GM23338 (cell line): ENCODE measurements around the gene TLCD3B. TPM values are rescaled to one million over a fixed set of nuclear protein-coding genes. Genes with fewer than 3 reads are reported as not detected.

Experiments
- JUNB ChIP-seq: IDR thresholded peaks from one replicate; pipeline ENCODE4 v1.6.1; 2016; ENCODE audit warnings: antibody characterized with exemption; ENCODE audit not compliant: unreplicated experiment
- NANOG ChIP-seq: IDR thresholded peaks from 2 replicates; pipeline ENCODE4 v1.6.1; 2016; ENCODE audit warnings: antibody characterized with exemption, borderline replicate concordance
- STAT1 ChIP-seq: IDR thresholded peaks from one replicate; pipeline ENCODE4 v1.6.1; 2016; ENCODE audit warnings: antibody characterized with exemption; ENCODE audit not compliant: unreplicated experiment
- ZNF114 ChIP-seq: fragments of 250-450 bp; sonication (Bioruptor Pico); IDR thresholded peaks from 2 replicates; pipeline ENCODE4 v1.5.0; 2020; ENCODE audit warnings: mild to moderate bottlenecking, moderate library complexity
- polyA plus RNA-seq: library from polyadenylated mRNA; unstranded; fragments of >200 nt; fragmentation: Nextera tagmentation; extraction: Ambion mirVana; gene quantifications from 2 replicates; pipeline ENCODE4 v1.2.1, GENCODE V29; 2016
- total RNA-seq: library from RNA; depleted of rRNA; stranded (reverse); fragments of >200 nt; shearing (Covaris generic); gene quantifications from 2 replicates; pipeline ENCODE4 v1.2.3, GENCODE V29; 2014
- TF ChIP-seq, protein P1 (sequence below): fragments of 250-450 bp; sonication (Bioruptor Pico); IDR thresholded peaks from 2 replicates; pipeline ENCODE4 v1.5.0; 2020; ENCODE audit warnings: mild to moderate bottlenecking, moderate library complexity
- TF ChIP-seq, protein P2 (sequence below): IDR thresholded peaks from 2 replicates; pipeline ENCODE4 v1.6.1; 2016; ENCODE audit warnings: antibody characterized with exemption
- TF ChIP-seq, protein P3 (sequence below), 2 experiments: fragments of 200-600 bp in 1 of 2; sonication (generic) in 1 of 2; conservative IDR thresholded peaks; 2 replicates each; pipeline versions ENCODE4 v1.5.1 to v1.6.1; 2016 to 2017; ENCODE audit warnings: antibody characterized with exemption in 2 of 2, low read depth in 2 of 2, mild to moderate bottlenecking in 2 of 2, moderate library complexity in 1 of 2

Gene TLCD3B
- total and polyA plus RNA-seq, 2 experiments from 2014 or later: 14.2 to 37.4 TPM

DNA sequence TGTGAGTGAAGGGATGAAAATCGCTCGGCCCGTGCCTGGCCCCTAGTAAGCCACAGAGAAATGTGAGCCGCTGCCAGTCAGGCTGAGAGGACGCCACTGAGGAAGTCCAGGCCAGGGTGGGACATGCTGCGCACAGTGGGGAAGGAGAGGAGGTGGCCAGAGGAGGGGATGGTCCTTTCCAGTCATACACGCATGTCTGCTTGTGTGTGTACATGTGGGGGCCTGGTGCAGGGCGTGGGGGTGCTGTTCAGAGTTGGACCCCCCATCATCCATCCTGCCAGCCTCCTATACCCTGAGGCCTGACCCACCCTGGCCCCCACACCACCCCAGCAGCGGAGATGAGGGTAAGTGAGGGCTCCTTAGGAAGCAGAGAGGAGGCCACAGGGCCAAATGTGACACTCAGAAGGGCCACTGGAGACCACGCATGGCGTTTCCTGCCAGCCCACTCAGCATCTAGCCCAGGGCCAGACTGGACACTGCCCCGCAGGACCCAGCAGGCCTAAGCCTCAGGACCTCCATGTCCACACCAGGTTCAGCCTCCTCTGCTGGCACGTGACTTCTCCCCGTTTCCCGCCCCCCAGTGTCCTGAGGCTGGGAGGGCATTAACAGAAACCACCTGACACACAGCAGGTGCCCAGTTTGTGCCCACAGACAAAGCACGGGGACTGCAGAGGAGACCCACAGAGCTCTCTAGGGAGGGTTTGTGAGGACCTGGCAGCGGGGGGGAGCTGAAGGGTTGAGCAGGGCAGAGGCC, 27.2 kb downstream of the TLCD3B start (continued):
- TF ChIP-seq, protein P1, sequence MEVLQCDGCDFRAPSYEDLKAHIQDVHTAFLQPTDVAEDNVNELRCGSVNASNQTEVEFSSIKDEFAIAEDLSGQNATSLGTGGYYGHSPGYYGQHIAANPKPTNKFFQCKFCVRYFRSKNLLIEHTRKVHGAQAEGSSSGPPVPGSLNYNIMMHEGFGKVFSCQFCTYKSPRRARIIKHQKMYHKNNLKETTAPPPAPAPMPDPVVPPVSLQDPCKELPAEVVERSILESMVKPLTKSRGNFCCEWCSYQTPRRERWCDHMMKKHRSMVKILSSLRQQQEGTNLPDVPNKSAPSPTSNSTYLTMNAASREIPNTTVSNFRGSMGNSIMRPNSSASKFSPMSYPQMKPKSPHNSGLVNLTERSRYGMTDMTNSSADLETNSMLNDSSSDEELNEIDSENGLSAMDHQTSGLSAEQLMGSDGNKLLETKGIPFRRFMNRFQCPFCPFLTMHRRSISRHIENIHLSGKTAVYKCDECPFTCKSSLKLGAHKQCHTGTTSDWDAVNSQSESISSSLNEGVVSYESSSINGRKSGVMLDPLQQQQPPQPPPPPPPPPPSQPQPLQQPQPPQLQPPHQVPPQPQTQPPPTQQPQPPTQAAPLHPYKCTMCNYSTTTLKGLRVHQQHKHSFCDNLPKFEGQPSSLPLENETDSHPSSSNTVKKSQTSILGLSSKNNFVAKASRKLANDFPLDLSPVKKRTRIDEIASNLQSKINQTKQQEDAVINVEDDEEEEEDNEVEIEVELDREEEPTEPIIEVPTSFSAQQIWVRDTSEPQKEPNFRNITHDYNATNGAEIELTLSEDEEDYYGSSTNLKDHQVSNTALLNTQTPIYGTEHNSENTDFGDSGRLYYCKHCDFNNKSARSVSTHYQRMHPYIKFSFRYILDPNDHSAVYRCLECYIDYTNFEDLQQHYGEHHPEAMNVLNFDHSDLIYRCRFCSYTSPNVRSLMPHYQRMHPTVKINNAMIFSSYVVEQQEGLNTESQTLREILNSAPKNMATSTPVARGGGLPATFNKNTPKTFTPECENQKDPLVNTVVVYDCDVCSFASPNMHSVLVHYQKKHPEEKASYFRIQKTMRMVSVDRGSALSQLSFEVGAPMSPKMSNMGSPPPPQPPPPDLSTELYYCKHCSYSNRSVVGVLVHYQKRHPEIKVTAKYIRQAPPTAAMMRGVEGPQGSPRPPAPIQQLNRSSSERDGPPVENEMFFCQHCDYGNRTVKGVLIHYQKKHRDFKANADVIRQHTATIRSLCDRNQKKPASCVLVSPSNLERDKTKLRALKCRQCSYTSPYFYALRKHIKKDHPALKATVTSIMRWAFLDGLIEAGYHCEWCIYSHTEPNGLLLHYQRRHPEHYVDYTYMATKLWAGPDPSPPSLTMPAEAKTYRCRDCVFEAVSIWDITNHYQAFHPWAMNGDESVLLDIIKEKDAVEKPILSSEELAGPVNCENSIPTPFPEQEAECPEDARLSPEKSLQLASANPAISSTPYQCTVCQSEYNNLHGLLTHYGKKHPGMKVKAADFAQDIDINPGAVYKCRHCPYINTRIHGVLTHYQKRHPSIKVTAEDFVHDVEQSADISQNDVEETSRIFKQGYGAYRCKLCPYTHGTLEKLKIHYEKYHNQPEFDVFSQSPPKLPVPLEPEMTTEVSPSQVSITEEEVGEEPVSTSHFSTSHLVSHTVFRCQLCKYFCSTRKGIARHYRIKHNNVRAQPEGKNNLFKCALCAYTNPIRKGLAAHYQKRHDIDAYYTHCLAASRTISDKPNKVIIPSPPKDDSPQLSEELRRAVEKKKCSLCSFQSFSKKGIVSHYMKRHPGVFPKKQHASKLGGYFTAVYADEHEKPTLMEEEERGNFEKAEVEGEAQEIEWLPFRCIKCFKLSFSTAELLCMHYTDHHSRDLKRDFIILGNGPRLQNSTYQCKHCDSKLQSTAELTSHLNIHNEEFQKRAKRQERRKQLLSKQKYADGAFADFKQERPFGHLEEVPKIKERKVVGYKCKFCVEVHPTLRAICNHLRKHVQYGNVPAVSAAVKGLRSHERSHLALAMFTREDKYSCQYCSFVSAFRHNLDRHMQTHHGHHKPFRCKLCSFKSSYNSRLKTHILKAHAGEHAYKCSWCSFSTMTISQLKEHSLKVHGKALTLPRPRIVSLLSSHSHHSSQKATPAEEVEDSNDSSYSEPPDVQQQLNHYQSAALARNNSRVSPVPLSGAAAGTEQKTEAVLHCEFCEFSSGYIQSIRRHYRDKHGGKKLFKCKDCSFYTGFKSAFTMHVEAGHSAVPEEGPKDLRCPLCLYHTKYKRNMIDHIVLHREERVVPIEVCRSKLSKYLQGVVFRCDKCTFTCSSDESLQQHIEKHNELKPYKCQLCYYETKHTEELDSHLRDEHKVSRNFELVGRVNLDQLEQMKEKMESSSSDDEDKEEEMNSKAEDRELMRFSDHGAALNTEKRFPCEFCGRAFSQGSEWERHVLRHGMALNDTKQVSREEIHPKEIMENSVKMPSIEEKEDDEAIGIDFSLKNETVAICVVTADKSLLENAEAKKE (CRISPR knock-in tag): no peak
- TF ChIP-seq JUNB: no peak
- no peak for TF ChIP-seq ZNF114
- TF ChIP-seq, protein P2, sequence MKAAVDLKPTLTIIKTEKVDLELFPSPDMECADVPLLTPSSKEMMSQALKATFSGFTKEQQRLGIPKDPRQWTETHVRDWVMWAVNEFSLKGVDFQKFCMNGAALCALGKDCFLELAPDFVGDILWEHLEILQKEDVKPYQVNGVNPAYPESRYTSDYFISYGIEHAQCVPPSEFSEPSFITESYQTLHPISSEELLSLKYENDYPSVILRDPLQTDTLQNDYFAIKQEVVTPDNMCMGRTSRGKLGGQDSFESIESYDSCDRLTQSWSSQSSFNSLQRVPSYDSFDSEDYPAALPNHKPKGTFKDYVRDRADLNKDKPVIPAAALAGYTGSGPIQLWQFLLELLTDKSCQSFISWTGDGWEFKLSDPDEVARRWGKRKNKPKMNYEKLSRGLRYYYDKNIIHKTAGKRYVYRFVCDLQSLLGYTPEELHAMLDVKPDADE: no peak
- TF ChIP-seq, protein P3, sequence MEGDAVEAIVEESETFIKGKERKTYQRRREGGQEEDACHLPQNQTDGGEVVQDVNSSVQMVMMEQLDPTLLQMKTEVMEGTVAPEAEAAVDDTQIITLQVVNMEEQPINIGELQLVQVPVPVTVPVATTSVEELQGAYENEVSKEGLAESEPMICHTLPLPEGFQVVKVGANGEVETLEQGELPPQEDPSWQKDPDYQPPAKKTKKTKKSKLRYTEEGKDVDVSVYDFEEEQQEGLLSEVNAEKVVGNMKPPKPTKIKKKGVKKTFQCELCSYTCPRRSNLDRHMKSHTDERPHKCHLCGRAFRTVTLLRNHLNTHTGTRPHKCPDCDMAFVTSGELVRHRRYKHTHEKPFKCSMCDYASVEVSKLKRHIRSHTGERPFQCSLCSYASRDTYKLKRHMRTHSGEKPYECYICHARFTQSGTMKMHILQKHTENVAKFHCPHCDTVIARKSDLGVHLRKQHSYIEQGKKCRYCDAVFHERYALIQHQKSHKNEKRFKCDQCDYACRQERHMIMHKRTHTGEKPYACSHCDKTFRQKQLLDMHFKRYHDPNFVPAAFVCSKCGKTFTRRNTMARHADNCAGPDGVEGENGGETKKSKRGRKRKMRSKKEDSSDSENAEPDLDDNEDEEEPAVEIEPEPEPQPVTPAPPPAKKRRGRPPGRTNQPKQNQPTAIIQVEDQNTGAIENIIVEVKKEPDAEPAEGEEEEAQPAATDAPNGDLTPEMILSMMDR (conservative IDR thresholded peaks at IDR 0.05; ENCODE audit: low read depth in 2 of 2): no peak
- no peak for TF ChIP-seq NANOG
- no peak for TF ChIP-seq STAT1
